Measurements from ENCODE around the gene TEX11.
"Not testable (repeated sequence)": the region's sequence is repeated elsewhere in the genome, so short reads cannot be mapped to it uniquely, and the experiment has no call there.

Gene TEX11

DNA sequence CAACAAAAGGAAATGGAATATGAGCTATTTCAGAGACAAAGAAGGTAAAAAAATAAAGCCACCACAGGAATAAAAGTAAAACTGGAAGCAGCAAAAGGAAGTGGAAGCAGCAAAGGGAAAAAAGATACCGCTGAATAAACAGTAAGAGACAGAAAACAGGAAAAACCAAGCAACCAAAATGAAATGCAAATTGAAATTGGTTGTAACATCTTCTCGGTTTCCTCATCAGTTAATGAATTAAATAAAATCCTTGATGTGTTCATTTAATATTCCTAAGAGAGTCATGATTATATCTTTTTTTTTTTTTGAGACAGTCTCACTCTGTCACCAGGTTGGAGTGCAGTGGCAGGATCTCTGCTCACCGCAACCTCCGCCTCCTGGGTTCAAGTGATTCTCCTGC, 331.1 kb downstream of the TEX11 start:
- DNase-seq = no peak

DNA sequence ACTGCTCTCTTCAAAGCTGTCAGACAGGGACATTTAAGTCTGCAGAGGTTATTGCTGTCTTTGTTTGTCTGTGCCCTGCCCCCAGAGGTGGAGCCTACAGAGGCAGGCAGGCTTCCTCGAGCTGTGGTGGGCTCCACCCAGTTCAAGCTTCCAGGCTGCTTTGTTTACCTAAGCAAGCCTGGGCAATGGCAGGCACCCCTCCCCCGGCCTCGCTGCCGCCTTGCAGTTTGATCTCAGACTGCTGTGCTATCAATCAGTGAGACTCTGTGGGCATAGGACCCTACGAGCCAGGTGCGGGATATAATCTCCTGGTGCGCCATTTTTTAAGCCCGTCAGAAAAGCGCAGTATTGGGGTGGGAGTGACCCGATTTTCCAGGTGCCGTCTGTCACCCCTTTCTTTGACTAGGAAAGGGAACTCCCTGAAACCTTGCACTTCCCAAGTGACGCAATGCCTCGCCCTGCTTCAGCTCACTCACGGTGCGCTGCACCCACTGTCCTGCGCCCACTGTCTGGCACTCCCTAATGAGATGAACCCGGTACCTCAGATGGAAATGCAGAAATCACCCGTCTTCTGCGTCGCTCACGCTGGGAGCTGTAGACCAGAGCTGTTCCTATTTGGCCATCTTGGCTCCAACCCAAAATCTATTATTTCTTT, 338.5 kb downstream of the TEX11 start:
- not testable (repeated sequence) for DNase-seq

DNA sequence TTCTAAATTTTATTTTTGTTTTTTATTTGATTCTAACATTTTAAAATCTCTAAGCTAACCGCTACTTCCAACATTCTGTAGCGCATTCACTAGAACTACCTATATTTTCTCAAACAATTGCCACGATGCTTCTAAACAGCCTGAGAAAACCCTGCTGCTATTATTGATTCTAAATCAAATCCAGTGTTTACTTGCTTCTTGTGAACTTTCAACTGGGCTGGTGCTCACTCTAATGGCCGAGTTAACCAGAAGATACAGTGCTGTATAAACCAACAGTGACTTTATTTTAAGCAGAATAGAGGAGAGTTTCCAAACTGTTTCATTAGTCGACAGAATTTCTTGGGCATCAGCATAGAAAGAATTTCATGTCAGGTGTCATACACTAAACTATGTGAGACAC, 353.6 kb downstream of the TEX11 start:
- DNase-seq = no peak

DNA sequence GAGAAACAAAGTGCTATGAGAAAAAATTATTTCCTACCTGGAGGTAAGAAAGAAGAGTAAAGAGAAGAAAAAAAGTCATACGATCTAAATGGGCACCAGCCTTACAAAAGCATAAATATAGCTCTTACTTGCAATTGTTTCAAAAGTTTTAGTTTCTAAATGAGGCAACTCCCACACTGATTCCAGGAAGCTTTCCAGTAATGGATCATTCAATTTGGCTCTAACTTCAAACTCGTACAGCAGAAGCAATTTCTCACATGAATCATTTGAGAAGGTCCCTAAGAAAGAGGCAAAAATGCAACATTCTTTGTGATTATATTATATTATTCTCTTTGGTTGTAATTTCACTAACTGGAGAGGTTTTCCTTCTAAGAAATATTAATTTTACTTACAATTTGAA, 354.0 kb downstream of the TEX11 start:
- no peak for DNase-seq

DNA sequence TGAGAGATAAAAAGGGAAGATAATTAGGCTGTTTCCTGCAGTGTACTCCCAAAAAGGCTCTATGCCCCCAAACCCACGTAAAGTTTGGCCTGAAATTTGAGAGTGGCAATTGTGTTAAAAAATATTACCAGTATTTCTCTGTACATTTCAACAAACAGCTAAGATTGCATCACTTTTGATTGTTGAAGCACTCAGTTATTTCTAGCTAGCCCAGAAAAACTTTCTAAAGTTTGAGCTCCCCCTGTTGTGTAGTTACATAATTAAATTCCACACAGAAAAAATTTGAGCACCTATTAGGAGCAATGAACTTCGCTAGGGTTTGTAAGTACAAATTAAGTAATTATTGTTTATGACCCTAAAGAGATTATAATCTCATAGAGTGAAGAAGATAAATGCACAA, 354.4 kb downstream of the TEX11 start:
- DNase-seq = peak; percentile 20

DNA sequence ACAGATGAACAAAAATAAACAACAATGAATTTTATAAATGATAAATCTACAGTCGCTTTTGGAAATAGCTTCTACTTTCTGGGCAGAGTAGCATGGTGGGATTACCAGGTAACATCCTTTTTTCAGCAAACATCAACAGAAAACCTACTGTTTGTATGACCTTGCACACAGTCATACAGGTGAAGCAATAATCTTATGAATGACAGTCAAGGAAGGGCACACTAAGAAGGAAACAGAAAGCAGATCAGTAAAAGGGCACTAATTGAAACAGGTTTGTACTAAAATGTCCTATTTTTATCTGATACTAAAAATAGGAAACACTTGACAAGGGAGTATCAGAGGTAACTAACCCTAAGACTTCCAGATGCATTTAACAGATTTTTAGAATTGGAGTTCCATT, 355.0 kb downstream of the TEX11 start:
- no peak for DNase-seq

DNA sequence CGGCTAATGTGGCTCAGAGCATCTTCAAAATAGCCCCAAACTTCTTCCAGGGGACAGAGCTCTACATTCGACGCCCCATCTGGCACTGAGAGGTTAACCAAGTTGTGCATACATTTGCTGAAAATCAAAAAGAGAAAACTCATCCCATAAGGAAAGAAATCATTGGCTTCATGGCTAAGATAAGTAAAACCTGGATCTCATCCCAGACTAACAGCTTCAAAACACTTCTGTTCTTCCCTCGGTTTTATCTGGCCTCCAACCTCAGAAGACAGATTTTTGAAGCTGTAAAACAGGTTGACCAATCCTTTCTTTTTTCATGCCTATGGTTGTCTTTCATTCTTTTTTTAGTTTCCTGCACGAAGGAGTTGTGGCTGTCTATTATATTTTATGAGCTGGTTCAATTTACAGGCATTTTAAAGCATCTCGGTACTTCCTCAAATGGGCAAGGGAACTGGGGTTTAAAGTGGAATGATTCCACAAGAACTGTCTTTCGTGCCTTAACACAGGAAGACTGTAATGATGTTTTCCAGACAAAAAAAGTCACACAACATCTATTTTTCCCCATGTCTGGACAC, 356.3 kb downstream of the TEX11 start:
- DNase-seq = no peak

DNA sequence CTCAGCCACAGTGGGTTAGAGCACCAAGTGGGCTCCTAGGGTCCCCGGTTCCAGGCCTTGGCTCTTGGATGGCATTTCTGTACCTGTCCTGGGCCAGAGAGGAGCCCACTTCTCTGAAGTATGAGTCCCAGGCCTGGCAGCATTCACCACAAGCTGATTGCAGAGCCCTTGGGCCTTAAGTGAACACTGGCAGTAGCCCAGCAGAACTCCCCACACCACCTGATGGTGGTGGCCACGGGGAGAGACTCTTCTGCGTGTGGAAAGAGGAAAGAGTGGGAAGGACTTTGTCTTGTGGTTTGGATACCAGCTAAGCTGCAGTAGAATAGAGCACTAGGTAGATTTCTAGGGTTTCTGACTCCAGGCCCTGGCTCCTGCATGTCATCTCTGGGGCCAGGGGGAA, 359.1 kb downstream of the TEX11 start:
- no peak for DNase-seq

DNA sequence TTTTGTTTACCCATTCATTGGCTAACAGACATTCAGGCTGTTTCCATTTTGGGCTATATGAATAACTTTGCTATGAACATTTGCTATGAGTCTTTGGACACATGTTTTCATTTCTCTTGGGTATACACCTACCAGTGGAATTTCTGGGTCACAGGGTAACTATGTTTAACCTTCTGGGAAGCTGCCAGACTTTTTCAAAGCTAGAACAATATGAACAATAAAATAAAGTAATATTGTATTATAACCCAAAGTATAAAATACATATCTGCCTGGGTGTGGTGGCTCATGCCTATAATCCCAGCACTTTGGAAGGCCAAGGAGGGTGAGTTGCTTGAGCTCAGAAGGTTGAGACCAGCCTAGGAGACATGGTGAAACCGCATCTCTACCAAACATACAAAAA, 373.3 kb downstream of the TEX11 start:
- DNase-seq = no peak

DNA sequence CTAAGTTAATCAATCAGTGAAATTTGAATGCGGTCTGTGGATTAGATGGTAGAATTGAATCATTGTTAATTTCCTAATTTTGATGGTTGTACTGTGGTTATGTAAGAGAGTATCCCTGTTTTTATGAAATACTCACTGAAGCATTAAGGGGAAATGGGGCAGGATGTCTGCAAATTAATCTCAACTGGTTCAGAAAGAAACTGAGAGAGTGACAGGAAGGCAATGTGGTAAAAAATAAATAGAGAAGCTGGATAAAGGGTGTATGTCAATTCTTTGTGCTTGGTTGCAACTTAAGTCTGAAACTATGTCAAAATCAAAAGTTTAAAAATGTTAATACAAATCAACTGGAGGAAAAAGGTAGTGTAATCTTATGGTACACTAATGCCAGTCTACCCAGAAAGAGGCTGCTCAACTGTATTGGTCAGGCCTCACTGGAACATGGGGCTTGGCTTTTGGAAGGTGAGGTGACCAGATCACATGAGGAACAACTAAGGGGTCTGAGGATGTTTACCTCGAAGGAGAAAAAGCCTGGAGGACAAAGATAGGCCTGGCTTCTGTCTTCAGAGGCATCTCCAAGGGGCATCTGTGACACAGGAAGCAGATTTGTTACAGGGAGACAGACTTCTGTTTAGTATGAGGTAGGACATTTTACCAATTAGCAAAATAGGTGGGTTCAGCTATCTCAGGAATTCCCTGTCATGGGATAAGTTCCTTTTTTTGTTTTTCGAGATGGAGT, 380.7 kb downstream of the TEX11 start:
- no peak for DNase-seq

DNA sequence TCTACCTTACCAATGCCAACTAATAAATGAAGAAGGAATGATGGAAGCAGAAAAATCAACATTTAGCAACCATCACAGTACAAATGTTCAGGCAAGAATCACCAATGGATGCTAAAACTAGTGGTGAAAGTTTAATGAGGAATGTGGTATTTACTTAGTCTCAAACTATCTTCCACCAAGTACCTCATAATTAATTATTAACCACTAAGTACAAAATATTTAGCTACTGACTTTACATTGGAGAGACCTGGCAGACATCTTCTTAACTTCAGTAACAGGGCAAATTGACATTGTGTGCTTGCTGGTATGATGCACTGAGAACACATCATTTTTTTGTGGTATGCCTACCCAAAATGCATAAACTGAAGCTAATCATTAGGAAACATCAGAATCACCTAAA, 381.5 kb downstream of the TEX11 start:
- no peak for DNase-seq

DNA sequence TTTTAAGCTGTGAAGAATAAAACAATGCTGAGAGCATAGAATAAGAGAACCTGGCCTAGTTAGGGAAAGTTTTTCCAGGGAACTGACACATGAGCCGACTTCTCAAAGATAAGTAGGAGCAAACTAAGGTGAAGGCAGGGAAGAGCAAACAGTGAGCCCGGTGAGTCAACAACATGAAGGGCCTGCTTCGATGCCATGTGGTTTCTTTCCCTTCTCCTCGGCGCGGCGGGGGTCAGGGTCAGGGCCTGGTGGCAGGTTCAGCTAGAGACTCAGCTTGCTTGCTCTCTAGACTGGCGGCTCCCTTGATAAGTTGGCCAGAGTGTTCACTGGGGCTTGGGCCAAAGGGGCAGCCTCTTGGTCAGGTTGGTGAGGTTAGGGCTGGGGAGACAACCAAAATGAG, 382.8 kb downstream of the TEX11 start:
- no peak for DNase-seq

DNA sequence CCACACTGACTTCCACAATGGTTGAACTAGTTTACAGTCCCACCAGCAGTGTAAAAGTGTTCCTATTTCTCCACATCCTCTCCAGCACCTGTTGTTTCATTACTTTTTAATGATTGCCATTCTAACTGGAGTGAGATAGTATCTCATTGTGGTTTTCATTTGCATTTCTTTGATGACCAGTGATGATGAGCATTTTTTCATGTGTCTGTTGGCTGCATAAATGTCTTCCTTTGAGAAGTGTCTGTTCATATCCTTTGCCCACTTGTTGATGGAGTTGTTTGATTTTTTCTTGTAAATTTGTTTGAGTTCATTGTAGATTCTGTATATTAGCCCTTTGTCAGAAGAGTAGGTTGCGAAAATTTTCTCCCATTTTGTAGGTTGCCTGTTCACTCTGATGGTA, 392.8 kb downstream of the TEX11 start:
- DNase-seq = not testable (repeated sequence)

DNA sequence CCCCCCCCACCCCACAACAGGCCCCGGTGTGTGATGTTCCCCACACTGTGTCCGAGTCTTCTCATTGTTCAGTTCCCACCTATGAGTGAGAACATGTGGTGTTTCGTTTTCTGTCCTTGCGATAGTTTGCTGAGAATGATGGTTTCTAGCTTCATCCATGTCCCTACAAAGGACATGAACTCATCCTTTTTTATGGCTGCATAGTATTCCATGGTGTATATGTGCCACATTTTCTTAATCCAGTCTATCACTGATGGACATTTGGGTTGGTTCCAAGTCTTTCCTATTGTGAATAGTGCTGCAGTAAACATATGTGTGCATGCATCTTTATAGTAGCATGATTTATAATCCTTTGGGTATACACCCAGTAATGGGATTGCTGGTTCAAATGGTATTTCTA, 393.2 kb downstream of the TEX11 start:
- not testable (repeated sequence) for DNase-seq

DNA sequence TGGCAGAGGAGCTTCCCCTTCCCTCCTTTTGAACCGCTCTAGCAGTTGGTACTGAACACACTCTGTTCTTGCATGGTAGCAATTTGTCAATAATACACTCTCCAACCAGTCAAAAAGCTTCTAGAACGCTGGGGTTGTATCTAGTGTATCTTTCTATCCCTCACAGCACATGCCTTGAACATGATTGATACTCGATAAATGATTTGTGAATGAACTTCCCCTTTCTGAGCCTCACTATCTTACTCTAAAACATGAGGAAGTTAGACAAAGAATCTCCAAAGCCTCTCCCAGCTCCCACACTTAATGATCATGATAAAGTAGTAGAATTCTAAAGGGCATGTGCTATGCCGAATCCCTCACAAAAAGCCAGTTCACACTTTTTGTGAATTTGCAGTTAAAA, 399.4 kb downstream of the TEX11 start:
- no peak for DNase-seq

DNA sequence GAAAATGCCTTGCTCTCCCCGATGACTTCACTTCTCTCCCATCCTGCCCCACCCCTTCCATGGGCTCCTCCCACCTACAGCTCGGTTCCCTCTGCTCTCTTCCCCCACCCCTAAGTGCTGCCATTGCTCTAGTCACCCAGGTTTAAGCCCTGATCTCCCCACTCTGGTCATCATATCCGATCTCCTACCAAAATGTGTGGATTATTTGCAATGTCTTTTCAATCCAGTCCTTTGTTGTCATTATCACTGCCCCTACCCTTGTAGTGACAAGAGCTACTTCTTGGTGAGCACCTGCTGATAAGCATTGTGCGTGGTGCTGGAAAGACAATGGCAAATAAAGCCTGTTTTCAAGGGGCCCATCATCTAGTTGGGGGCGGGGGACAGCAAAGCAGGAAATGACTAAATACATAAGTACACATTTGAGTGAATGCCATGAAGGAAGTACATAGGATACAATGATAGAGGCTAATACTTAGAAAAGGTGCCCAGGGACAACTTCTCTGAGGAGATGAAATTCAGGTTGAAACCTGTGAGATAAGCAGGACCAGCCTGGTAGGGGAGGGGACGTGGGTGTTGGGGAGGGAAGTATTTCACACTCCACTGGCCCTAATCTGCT, 400.1 kb downstream of the TEX11 start:
- peak; percentile 17 for DNase-seq

DNA sequence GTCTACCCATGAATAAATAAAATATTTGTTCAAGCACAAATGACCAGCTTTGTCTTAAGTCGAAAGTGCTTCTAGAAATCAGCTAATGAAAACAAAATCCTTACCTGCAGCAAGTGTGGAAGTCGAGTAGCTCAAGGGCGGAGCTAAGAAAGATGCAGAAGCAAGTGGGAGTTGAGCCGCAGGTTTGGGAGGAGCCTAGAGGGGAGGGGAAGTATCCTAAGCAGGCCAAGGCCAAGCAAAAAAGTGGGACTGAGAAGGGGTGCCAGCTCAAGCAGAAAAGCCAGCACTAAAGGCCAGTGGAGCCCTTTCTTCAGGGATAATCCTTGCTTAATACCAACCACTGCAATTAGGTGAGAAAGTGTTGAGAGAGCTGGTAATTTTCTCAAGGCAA, 403.1 kb downstream of the TEX11 start:
- peak; percentile 61 for DNase-seq

DNA sequence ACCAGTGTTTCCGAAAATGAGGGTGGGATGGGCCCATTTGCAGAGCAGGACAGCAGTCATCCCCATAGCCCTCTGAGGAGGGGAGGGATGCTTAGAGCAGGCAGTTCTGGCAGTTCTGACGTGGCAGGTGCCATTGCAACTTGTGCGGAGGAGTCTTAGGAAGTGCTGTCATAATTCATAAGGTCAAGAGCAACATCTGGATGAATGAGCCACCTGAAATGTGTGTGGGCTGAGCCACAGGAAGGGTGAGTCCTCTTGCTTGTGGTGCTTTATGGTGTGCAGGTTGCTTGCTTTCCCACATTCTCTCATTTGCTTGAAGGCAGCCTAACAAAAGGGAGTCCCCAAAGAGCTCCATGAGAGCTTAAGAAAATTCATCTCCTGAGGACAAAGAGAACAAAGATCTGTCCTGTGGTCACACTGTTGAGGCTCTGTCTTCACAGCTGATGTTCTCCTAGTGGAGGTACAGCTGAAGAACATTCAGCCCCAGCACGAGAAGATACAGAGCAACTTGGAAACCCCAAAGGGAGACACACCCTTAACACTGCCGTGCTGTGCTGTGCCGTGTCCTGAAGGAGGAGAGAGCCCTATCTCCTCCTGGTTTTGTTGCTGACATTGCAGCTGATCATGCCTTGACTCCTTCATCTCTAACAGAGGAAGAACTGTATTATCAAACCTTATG, 403.6 kb downstream of the TEX11 start:
- no peak for DNase-seq

DNA sequence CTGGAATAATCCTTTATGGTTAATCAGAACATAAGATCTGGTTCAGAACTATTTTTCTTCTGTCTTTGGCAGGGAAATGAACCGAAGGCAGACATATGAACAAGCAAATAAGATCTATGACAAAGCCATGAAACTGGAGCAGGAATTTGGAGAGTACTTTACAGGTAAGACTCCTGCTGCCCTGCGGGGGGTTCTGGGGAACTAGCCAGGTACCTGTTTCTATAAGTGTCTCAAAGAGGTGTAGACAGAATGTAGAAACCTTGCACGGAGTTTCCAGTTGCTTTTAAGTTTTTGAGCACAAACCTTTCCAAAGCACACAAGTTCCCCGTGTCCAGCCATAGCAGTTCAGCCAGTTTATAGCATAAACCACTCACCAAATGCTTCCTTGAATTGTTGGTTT, 407.7 kb downstream of the TEX11 start:
- DNase-seq = no peak

DNA sequence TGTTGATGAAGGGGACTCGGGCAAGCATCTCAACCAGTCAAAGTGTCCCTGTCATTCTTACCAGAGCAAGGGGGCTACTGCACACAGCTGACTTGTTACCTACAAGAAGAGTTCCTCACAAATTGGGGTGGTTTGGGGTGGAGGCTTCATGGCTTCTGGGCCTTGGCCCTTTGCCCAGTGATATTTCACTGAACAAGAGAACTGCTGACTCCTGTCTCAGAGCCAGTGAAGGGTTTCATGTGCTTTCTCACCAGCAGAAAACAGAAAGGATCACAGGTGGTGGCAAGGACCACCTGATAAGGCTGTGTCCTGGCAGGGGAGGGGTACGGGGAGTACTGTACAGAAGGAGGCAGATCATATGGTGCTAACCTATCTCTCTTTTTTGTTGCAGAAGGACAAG, 410.4 kb downstream of the TEX11 start:
- no peak for DNase-seq

DNA sequence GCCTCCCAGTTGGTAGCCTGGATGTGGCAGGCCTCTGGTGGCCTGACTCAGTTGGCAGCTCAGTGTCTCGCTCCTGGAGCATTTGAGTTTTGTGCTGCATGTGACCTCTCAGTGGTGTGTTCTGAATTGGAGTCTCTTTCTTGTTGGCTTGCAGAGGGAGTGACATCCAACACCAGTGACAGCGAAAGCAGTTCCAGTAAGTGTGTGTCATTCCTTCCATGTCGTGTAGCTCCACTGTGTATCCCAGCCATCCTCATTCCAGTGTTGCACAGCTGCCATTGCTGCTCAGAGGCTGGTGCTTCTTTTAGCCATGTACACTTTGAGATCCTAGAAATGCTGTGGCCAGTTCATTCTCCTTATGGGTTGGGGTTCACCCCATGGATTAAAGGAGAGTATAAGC, 411.5 kb downstream of the TEX11 start:
- DNase-seq = no peak

DNA sequence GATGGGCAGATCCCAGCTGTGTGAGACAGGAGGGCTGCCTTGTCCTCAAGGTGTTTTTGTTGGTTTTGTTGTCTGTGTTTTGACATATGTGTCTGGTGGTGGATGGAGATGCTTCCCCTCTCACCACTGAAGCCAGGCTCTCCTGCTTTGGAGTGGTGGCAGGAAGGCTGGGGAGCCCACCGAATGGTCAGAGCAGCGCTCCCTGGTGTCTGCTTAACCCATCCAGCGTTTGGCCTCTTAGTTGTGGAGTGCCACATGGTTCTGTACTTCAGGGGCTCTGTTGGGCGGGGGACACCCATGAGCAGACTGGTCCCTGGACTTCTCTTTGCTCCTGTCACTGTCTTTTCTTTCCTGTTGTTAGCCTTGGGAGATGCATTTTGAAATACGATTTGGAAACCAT, 412.0 kb downstream of the TEX11 start:
- no peak for DNase-seq

DNA sequence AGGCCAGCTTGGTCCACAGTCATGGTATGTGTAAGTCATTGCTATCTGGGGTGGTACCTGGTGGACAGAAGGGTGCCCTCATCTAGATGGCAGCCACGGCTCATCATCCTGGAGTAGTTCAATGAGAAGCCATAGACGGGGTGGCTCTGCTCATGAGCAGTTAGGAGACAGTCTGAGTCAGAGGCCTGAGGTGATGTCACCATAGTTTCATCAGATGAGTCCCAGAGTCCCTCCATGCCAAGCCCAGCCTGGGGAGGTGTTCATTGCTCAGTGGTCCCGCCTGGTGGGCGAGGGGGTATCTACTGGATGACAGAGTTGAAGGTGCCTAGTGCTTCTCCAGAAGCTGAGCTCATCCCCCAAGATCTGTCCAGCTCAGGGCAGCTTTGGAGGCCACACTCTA, 414.1 kb downstream of the TEX11 start:
- no peak for DNase-seq

DNA sequence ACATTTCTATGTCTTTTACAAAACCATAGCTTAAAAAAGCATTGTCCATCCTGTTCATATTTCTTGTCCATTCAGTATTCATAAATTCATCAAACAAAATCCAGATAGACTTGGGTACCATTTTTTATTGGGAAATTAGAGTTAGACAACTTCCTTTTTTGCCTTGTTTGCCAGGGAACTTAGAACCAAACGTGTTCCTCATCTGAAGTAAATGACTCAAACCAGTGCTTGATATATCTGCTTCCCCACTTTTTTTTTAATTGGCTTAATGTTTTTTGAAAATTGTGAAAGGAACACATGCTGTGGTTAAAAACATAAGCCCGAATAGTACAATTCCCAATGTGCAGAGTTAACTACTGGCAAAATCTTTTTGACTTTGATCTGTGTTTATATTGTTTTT, 419.7 kb downstream of the TEX11 start:
- no peak for DNase-seq

Measured in NCI-H82 (cell line).